Ishikawa (cell line): ENCODE data around the gene STX4.
A peak's percentile ranks its signal among the peaks of the same experiment; 100 is the strongest.

ENCODE experiments used
- CEBPB ChIP-seq: IDR thresholded peaks from 2 replicates; pipeline ENCODE4 v1.6.1; 2012
- CREB1 ChIP-seq: IDR thresholded peaks from 2 replicates; pipeline ENCODE4 v1.6.1; 2012; ENCODE audit warnings: low read depth
- EGR1 ChIP-seq: IDR thresholded peaks from 2 replicates; pipeline ENCODE4 v1.6.1; 2012
- EP300 ChIP-seq: IDR thresholded peaks from 2 replicates; pipeline ENCODE4 v1.6.1; 2012; ENCODE audit warnings: borderline replicate concordance
- FOXM1 ChIP-seq: IDR thresholded peaks from 2 replicates; pipeline ENCODE4 v1.6.1; 2012; ENCODE audit warnings: low read depth, borderline replicate concordance
- MAX ChIP-seq: IDR thresholded peaks from 2 replicates; pipeline ENCODE4 v1.6.1; 2012
- NFIC ChIP-seq: IDR thresholded peaks from 2 replicates; pipeline ENCODE4 v1.6.1; 2012
- RAD21 ChIP-seq: IDR thresholded peaks from 2 replicates; pipeline ENCODE4 v1.6.1; 2012; ENCODE audit warnings: low read depth
- REST ChIP-seq: IDR thresholded peaks from 2 replicates; pipeline ENCODE4 v1.6.1; 2012; ENCODE audit warnings: low read depth, mild to moderate bottlenecking
- TAF1 ChIP-seq: IDR thresholded peaks from 2 replicates; pipeline ENCODE4 v1.6.1; 2012; ENCODE audit warnings: low read depth, mild to moderate bottlenecking
- TCF12 ChIP-seq: IDR thresholded peaks from 2 replicates; pipeline ENCODE4 v1.6.1; 2012; ENCODE audit warnings: low read depth
- TEAD4 ChIP-seq: IDR thresholded peaks from 2 replicates; pipeline ENCODE4 v1.6.1; 2012
- USF1 ChIP-seq: IDR thresholded peaks from 2 replicates; pipeline ENCODE4 v1.6.1; 2012
- YY1 ChIP-seq: IDR thresholded peaks from 2 replicates; pipeline ENCODE4 v1.6.1; 2012; ENCODE audit warnings: low read depth
- ZBTB7A ChIP-seq: IDR thresholded peaks from 2 replicates; pipeline ENCODE4 v1.6.1; 2012; ENCODE audit warnings: low read depth

Gene STX4

GRCh38 chr16:30996985-30997724 lies 36.2 kb upstream of the STX4 start:
- TF ChIP-seq ZBTB7A = peak; percentile 76; the same call in 1 of the 2 replicates
- TF ChIP-seq EP300 = no peak
- TF ChIP-seq TEAD4 = no peak
- 0 out of 2 replicates have a peak, but pooled peaks have one; percentile 15 for TF ChIP-seq MAX
- TF ChIP-seq USF1 = no peak
- peak; percentile 29; the same call in 1 of the 2 replicates for TF ChIP-seq TAF1
- TF ChIP-seq RAD21 = no peak

- no peak for TF ChIP-seq TEAD4
Measured at GRCh38 chr16:30997725-30998711, 35.3 kb upstream of the STX4 start.

- TF ChIP-seq RAD21 (no peak), NFIC (no peak), TCF12 (no peak), MAX (no peak)
Measured at GRCh38 chr16:30998852-30999761, 34.3 kb upstream of the STX4 start.

- no peak for TF ChIP-seq CREB1
Measured at GRCh38 chr16:31000671-31001382, 32.5 kb upstream of the STX4 start.

GRCh38 chr16:31001507-31002249 lies 31.7 kb upstream of the STX4 start:
- no peak for TF ChIP-seq FOXM1
- TF ChIP-seq ZBTB7A = no peak
- no peak for TF ChIP-seq CEBPB
- TF ChIP-seq TCF12 = no peak
- TF ChIP-seq YY1 = no peak
- TF ChIP-seq REST = no peak
- no peak for TF ChIP-seq RAD21
- TF ChIP-seq EP300 = no peak
- TF ChIP-seq TEAD4 = no peak
- no peak for TF ChIP-seq MAX
- no peak for TF ChIP-seq NFIC

GRCh38 chr16:31002250-31002700 lies 31.1 kb upstream of the STX4 start:
- TF ChIP-seq EP300 (no peak), RAD21 (no peak), FOXM1 (no peak), TAF1 (no peak), USF1 (no peak), CEBPB (no peak), REST (no peak), TEAD4 (no peak), YY1 (no peak), MAX (no peak), ZBTB7A (no peak), CREB1 (no peak), TCF12 (no peak), NFIC (no peak), EGR1 (no peak)
